HCT116 (cell line): Measurements from ENCODE around the gene STRIT1.

Experiments used
- ATF3 ChIP-seq: IDR thresholded peaks from 2 replicates; pipeline ENCODE4 v1.6.1; 2012
- CEBPB ChIP-seq: IDR thresholded peaks from 2 replicates; pipeline ENCODE4 v1.6.1; 2012; ENCODE audit warnings: low read depth
- CTCF ChIP-seq, 3 experiments: fragments of 200-600 bp in 1 of 3; sonication (generic) in 1 of 3; IDR thresholded peaks in 2 of 3; conservative IDR thresholded peaks in 1 of 3; 2 replicates each; pipeline ENCODE4 v1.5.1; 2012 to 2017; ENCODE audit warnings: low read depth in 2 of 3, low read length in 2 of 3, antibody characterized with exemption in 1 of 3, borderline replicate concordance in 1 of 3, control low read depth in 1 of 3, mild to moderate bottlenecking in 1 of 3, mixed read lengths in 1 of 3, mixed run types in 1 of 3, moderate library complexity in 1 of 3; ENCODE audit not compliant: insufficient read depth in 1 of 3
- EGR1 ChIP-seq: IDR thresholded peaks from 2 replicates; pipeline ENCODE4 v1.6.1; 2012; ENCODE audit warnings: low read depth
- EZH2phosphoT487 ChIP-seq: fragments of 200-600 bp; IDR thresholded peaks from 2 replicates; pipeline ENCODE4 v1.6.1; 2018; ENCODE audit warnings: antibody characterized with exemption, borderline replicate concordance
- POLR2A ChIP-seq: IDR thresholded peaks from 2 replicates; pipeline ENCODE4 v1.7.0; 2011; ENCODE audit warnings: borderline replicate concordance; ENCODE audit not compliant: insufficient read depth, insufficient read length; ENCODE audit errors: extremely low read depth
- RAD21 ChIP-seq: IDR thresholded peaks from 2 replicates; pipeline ENCODE4 v1.6.1; 2012; ENCODE audit warnings: low read depth, mild to moderate bottlenecking
- REST ChIP-seq: IDR thresholded peaks from 2 replicates; pipeline ENCODE4 v1.6.1; 2012; ENCODE audit warnings: low read depth
- SP1 ChIP-seq: IDR thresholded peaks from 2 replicates; pipeline ENCODE4 v1.6.1; 2012; ENCODE audit warnings: low read depth
- ZFX ChIP-seq: fragments of 450-650 bp; IDR thresholded peaks from 2 replicates; pipeline ENCODE4 v1.6.1; 2017
- ZNF274 ChIP-seq: fragments of 200-500 bp; sonication (Bioruptor generic); IDR thresholded peaks from 2 replicates; pipeline ENCODE4 v1.6.1; 2014; ENCODE audit warnings: mild to moderate bottlenecking, low read depth, low read length, inconsistent platforms
- TF ChIP-seq, protein P1 (sequence below): IDR thresholded peaks from 2 replicates; pipeline ENCODE4 v1.6.1; 2012

DNA sequence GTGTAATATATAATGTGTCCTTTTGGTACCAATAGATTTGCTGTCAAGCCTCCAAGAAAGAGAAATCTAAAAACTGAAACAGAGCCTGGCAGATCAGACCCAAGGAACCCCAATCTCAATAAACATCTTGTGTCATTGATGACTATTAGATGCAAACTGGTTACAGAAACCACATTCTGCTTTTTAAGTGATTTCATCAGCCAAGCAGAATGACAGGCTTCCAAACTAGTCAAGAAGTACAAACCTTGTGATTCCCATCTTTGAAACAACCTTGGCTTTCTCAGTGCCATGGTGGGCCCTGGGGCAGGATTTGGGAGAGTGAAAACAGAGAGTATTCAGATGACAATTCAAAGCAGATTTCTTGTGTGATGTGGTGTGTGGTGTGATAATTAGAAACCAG lies 45.6 kb upstream of the STRIT1 start:
- TF ChIP-seq RAD21 (no peak), CTCF (IDR thresholded peaks at IDR 0.05 in 2 of 3, conservative IDR thresholded peaks at IDR 0.05 in 1 of 3; ENCODE audit: borderline replicate concordance in 1 of 3, insufficient read depth in 1 of 3, low read depth in 2 of 3, low read length in 2 of 3) (no peak), EZH2phosphoT487 (no peak), ATF3 (no peak), REST (no peak), ZNF274 (no peak), EGR1 (no peak), POLR2A (no peak), ZFX (no peak), SP1 (no peak), CEBPB (no peak)
- TF ChIP-seq, protein P1, sequence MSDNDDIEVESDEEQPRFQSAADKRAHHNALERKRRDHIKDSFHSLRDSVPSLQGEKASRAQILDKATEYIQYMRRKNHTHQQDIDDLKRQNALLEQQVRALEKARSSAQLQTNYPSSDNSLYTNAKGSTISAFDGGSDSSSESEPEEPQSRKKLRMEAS, result no peak
